A549 (cell line): Measurements from ENCODE around the gene TXNRD2. TPM values are rescaled to one million over a fixed set of nuclear protein-coding genes. Genes with fewer than 3 reads are reported as not detected.

Experiments used
- ATAC-seq, 2 experiments: fragments of 200-7000 bp in 1 of 2; fragments of >200 bp in 1 of 2; cut with Nextera tagmentation in 1 of 2; cut with Tn5 transposase in 1 of 2; 3 replicates each; pipeline versions ENCODE4 v1.8.0 to v1.9.1; 2018 to 2020; ENCODE audit warnings: mild to moderate bottlenecking in 1 of 2, moderate library complexity in 1 of 2
- CTCF ChIA-PET: fragments of 300-600 bp; sonication (Branson Sonifier 250); formaldehyde crosslinking; extraction: SDS; loops from one replicate; lab custom pipeline; 2021; ENCODE audit warnings: antibody characterized with exemption, inconsistent platforms; lab: Yijun Ruan, JAX
- POLR2A ChIA-PET: fragments of 350-600 bp; formaldehyde crosslinking; extraction: SDS; loops from one replicate; lab custom pipeline; 2021; ENCODE audit warnings: antibody characterized with exemption, inconsistent platforms; lab: Yijun Ruan, JAX
- DNase-seq, 2 experiments: peaks; one replicate each; pipeline versions ENCODE4 v3.0.0 to v3.0.0-alpha.2; 2011 to 2016; ENCODE audit warnings: low read depth in 1 of 2, low spot score in 1 of 2
- FAIRE-seq: peaks from 2 replicates; lab custom pipeline; 2011; peaks lifted over from hg19 to GRCh38; lab: Jason Lieb, UNC
- H3K27ac ChIP-seq, 2 experiments: fragments of >200 bp; sonication (Bioruptor Twin); formaldehyde crosslinking; 3 replicates each; pipeline ENCODE4 v1.5.1; 2016 to 2017
- H3K4me1 ChIP-seq: fragments of >200 bp; sonication (Bioruptor Twin); formaldehyde crosslinking; 3 replicates; pipeline ENCODE4 v1.6.1; 2016
- H3K4me2 ChIP-seq: fragments of >200 bp; sonication (Bioruptor Twin); formaldehyde crosslinking; 3 replicates; pipeline ENCODE4 v1.6.1; 2016
- H3K4me3 ChIP-seq: fragments of >200 bp; sonication (Bioruptor Twin); formaldehyde crosslinking; 3 replicates; pipeline ENCODE4 v1.5.1; 2016
- H3K9me3 ChIP-seq: fragments of >200 bp; sonication (Bioruptor Twin); formaldehyde crosslinking; 3 replicates; pipeline ENCODE4 v1.6.1; 2016
- CBX8 ChIP-seq: fragments of 200-600 bp; sonication (generic); IDR thresholded peaks from 2 replicates; pipeline ENCODE4 v1.6.1; 2016
- CHD2 ChIP-seq: fragments of 150-350 bp; IDR thresholded peaks from 2 replicates; pipeline ENCODE4 v1.6.1; 2014; ENCODE audit warnings: low read length; ENCODE audit not compliant: partially characterized antibody
- CHD4 ChIP-seq: fragments of 200-600 bp; sonication (generic); IDR thresholded peaks from 2 replicates; pipeline ENCODE4 v1.6.1; 2016; ENCODE audit warnings: antibody characterized with exemption, mild to moderate bottlenecking, borderline replicate concordance
- EHMT2 ChIP-seq: fragments of 200-600 bp; sonication (generic); IDR thresholded peaks from 2 replicates; pipeline ENCODE4 v1.6.1; 2016; ENCODE audit warnings: antibody characterized with exemption, low read depth, mild to moderate bottlenecking, moderate library complexity
- EP300 ChIP-seq, 2 experiments: fragments of >200 bp; sonication (Bioruptor Twin); formaldehyde crosslinking; IDR thresholded peaks; 2 replicates in 1 of 2; 3 replicates in 1 of 2; pipeline ENCODE4 v1.6.1; 2016 to 2017
- FOSB ChIP-seq: fragments of 250-450 bp; sonication (Bioruptor Pico); IDR thresholded peaks from 2 replicates; pipeline ENCODE4 v1.5.0; 2020; ENCODE audit warnings: mild to moderate bottlenecking, moderate library complexity
- FOSL2 ChIP-seq, 2 experiments: fragments of 450-650 bp in 1 of 2; fragments of >200 bp in 1 of 2; sonication (Bioruptor Twin) in 1 of 2; formaldehyde crosslinking; IDR thresholded peaks; 2 replicates each; pipeline versions ENCODE4 v1.5.0 to v1.6.1; 2016 to 2020; ENCODE audit warnings: mild to moderate bottlenecking in 1 of 2, moderate library complexity in 1 of 2
- FOXS1 ChIP-seq: fragments of 250-450 bp; sonication (Bioruptor Pico); IDR thresholded peaks from 2 replicates; pipeline ENCODE4 v1.5.0; 2020; ENCODE audit warnings: mild to moderate bottlenecking, moderate library complexity
- GATA3 ChIP-seq: IDR thresholded peaks from 2 replicates; pipeline ENCODE4 v1.6.1; 2012; ENCODE audit warnings: borderline replicate concordance
- HOXB13 ChIP-seq: fragments of 250-450 bp; sonication (Bioruptor Pico); IDR thresholded peaks from 2 replicates; pipeline ENCODE4 v1.5.0; 2020; ENCODE audit warnings: low read depth, mild to moderate bottlenecking, moderate library complexity
- JUNB ChIP-seq: fragments of >200 bp; sonication (Bioruptor Twin); formaldehyde crosslinking; IDR thresholded peaks from 2 replicates; pipeline ENCODE4 v1.6.1; 2016
- KDM5A ChIP-seq: fragments of 200-600 bp; sonication (generic); IDR thresholded peaks from 2 replicates; pipeline ENCODE4 v1.6.1; 2016; ENCODE audit warnings: antibody characterized with exemption, mild to moderate bottlenecking
- MAFK ChIP-seq: fragments of 450-650 bp; IDR thresholded peaks from 2 replicates; pipeline ENCODE4 v1.6.1; 2014; ENCODE audit not compliant: partially characterized antibody
- NFE2L2 ChIP-seq: fragments of 150-350 bp; conservative IDR thresholded peaks from 2 replicates; pipeline ENCODE4 v1.6.1; 2014; ENCODE audit warnings: low read length
- NPAS2 ChIP-seq: fragments of 250-450 bp; sonication (Bioruptor Pico); IDR thresholded peaks from 2 replicates; pipeline ENCODE4 v1.8.0; 2022; ENCODE audit warnings: mild to moderate bottlenecking, moderate library complexity, borderline replicate concordance
- NR3C1 ChIP-seq: fragments of >200 bp; sonication (Bioruptor Twin); formaldehyde crosslinking; IDR thresholded peaks from 3 replicates; pipeline ENCODE4 v1.6.1; 2017
- POLR2AphosphoS2 ChIP-seq: conservative IDR thresholded peaks from 2 replicates; pipeline ENCODE4 v1.6.1; 2012; ENCODE audit warnings: low read length, improper control_type of control experiment, inconsistent platforms
- RARB ChIP-seq: fragments of 250-450 bp; sonication (Bioruptor Pico); IDR thresholded peaks from 2 replicates; pipeline ENCODE4 v1.8.0; 2021; ENCODE audit warnings: mild to moderate bottlenecking, moderate library complexity
- RFX5 ChIP-seq: fragments of 450-650 bp; IDR thresholded peaks from 2 replicates; pipeline ENCODE4 v1.7.1; 2014; ENCODE audit warnings: antibody characterized with exemption, mild to moderate bottlenecking, moderate library complexity
- RNF2 ChIP-seq: fragments of 200-600 bp; sonication (generic); IDR thresholded peaks from 2 replicates; pipeline ENCODE4 v1.6.1; 2016; ENCODE audit warnings: low read depth, mild to moderate bottlenecking, antibody characterized with exemption, moderate library complexity, borderline replicate concordance
- TP53 ChIP-seq: fragments of 250-450 bp; sonication (Bioruptor Pico); IDR thresholded peaks from 2 replicates; pipeline ENCODE4 v1.5.0; 2021; ENCODE audit warnings: mild to moderate bottlenecking, moderate library complexity
- ZC3H11A ChIP-seq: fragments of 450-650 bp; IDR thresholded peaks from 2 replicates; pipeline ENCODE4 v1.6.1; 2014; ENCODE audit warnings: antibody characterized with exemption, mild to moderate bottlenecking
- ZFP36 ChIP-seq: fragments of 450-650 bp; IDR thresholded peaks from 2 replicates; pipeline ENCODE4 v1.6.1; 2014; ENCODE audit warnings: borderline replicate concordance; ENCODE audit not compliant: partially characterized antibody
- WGBS: methylation state at CpG from one replicate; pipeline ENCODE4 v1.1.6; 2017; ENCODE audit errors: missing lambda C conversion rate; 5-methylcytosine and 5-hydroxymethylcytosine counted together
- polyA plus RNA-seq, 4 experiments: library from polyadenylated mRNA; depleted of rRNA in 3 of 4; stranded (reverse); fragments of >200 nt; fragmentation: RNase III in 1 of 4; extraction: RNeasy Plus Mini Kit Qiagen cat#74134 plus additional on column Dnase treatment in 1 of 4; gene quantifications; 2 replicates in 3 of 4; 3 replicates in 1 of 4; pipeline ENCODE4 v1.2.3, GENCODE V29; 2011 to 2017
- TF ChIP-seq, protein P1 (sequence below): fragments of 250-450 bp; sonication (Bioruptor Pico); IDR thresholded peaks from 2 replicates; pipeline ENCODE4 v1.5.0; 2021; ENCODE audit warnings: mild to moderate bottlenecking, moderate library complexity, borderline replicate concordance
- TF ChIP-seq, protein P2 (sequence below): fragments of >200 bp; sonication (Bioruptor Twin); formaldehyde crosslinking; IDR thresholded peaks from 2 replicates; pipeline ENCODE4 v1.6.1; 2016
- TF ChIP-seq, protein P3 (sequence below): IDR thresholded peaks from 2 replicates; pipeline ENCODE4 v1.6.1; 2012; ENCODE audit warnings: low read depth, borderline replicate concordance

Gene TXNRD2
- polyA plus RNA-seq, 2 of the 4 experiments (the other 2 are of a cell fraction), result 16.3 to 25.6 TPM

- TF ChIP-seq CHD4 (no peak), EHMT2 (no peak), JUNB (no peak), TP53 (no peak), RNF2 (no peak), RARB (CRISPR knock-in tag) (no peak), KDM5A (no peak), NR3C1 (no peak)
- TF ChIP-seq, protein P1, sequence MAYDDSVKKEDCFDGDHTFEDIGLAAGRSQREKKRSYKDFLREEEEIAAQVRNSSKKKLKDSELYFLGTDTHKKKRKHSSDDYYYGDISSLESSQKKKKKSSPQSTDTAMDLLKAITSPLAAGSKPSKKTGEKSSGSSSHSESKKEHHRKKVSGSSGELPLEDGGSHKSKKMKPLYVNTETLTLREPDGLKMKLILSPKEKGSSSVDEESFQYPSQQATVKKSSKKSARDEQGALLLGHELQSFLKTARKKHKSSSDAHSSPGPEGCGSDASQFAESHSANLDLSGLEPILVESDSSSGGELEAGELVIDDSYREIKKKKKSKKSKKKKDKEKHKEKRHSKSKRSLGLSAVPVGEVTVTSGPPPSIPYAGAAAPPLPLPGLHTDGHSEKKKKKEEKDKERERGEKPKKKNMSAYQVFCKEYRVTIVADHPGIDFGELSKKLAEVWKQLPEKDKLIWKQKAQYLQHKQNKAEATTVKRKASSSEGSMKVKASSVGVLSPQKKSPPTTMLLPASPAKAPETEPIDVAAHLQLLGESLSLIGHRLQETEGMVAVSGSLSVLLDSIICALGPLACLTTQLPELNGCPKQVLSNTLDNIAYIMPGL, result no peak
- TF ChIP-seq, protein P2, sequence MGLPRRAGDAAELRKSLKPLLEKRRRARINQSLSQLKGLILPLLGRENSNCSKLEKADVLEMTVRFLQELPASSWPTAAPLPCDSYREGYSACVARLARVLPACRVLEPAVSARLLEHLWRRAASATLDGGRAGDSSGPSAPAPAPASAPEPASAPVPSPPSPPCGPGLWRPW, result no peak
- TF ChIP-seq, all 56 proteins: peak for 0
These were observed 49.2 kb upstream of the TXNRD2 start (continued) for GRCh38 chr22:19990609-19991394.

GRCh38 chr22:19990188-19990587 is 48.6 kb upstream of the TXNRD2 start:
- FAIRE-seq (no peak), DNase-seq (no peak), ATAC-seq (no peak)
- CTCF ChIA-PET, result interaction anchor here (2.5 kb wide), 1 partner anchor 24 kb away, joined by 14 read pairs; no protein-coding TSS in a partner anchor
- H3K4me1 ChIP-seq, result peaks cover 6% of the 10 kb centered on the region; the same call in 1 of the 3 replicates
- no peak overlapping the region for H3K27ac ChIP-seq
- no peak overlapping the region for H3K4me2 ChIP-seq
- TF ChIP-seq NFE2L2 (no peak), CBX8 (no peak), EP300 (IDR thresholded peaks at IDR 0.05) (no peak), TP53 (no peak)
- TF ChIP-seq, all 56 proteins: peak for 0
- 100% methylated on average over 2 of the region's 2 CpGs for WGBS
- Histone ChIP-seq H3K4me3 (no peak overlapping the region), H3K9me3 (no peaks in the 10 kb centered on the region)
- POLR2A ChIA-PET, result no interaction called here

- Histone ChIP-seq H3K4me3 (no peak overlapping the region), H3K4me1 (peaks cover 7% of the 10 kb centered on the region; the same call in 2 of the 3 replicates), H3K27ac (no peak overlapping the region), H3K9me3 (no peaks in the 10 kb centered on the region), H3K4me2 (no peak overlapping the region)
- no peak for TF ChIP-seq GATA3
- TF ChIP-seq HOXB13 (CRISPR knock-in tag), result no peak
- TF ChIP-seq FOSB (CRISPR knock-in tag), result no peak
- no peak for TF ChIP-seq POLR2AphosphoS2
- TF ChIP-seq MAFK, result no peak
- no peak for TF ChIP-seq CHD2
- TF ChIP-seq, protein P3, sequence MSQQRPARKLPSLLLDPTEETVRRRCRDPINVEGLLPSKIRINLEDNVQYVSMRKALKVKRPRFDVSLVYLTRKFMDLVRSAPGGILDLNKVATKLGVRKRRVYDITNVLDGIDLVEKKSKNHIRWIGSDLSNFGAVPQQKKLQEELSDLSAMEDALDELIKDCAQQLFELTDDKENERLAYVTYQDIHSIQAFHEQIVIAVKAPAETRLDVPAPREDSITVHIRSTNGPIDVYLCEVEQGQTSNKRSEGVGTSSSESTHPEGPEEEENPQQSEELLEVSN, result no peak
- no peak for TF ChIP-seq RFX5
- no peak for TF ChIP-seq ZFP36
- TF ChIP-seq TP53, result no peak
- TF ChIP-seq NPAS2 (CRISPR knock-in tag), result no peak
- TF ChIP-seq FOXS1 (CRISPR knock-in tag), result no peak
- TF ChIP-seq ZC3H11A, result no peak
- TF ChIP-seq FOSL2 (IDR thresholded peaks at IDR 0.05), result no peak
- TF ChIP-seq FOSL2 (CRISPR knock-in tag; IDR thresholded peaks at IDR 0.05), result no peak
- DNase-seq (no peak), FAIRE-seq (no peak), ATAC-seq (no peak)
- 42% methylated on average over 2 of the region's 3 CpGs for WGBS
- POLR2A ChIA-PET, result no interaction called here
- CTCF ChIA-PET, result interaction anchor here (2.5 kb wide), 1 partner anchor 25 kb away, joined by 14 read pairs; no protein-coding TSS in a partner anchor
These were observed 48.1 kb upstream of the TXNRD2 start for GRCh38 chr22:19989725-19990067.
